Keratinocyte (primary cell): ENCODE data around the gene SDF2. TPM values are rescaled to one million over a fixed set of nuclear protein-coding genes. Genes with fewer than 3 reads are reported as not detected.

ENCODE experiments used
- DNase-seq: peaks from one replicate; pipeline ENCODE4 v3.0.0-alpha.2; 2011; ENCODE audit warnings: low read depth, missing footprints, low spot score
- FAIRE-seq: peaks from 2 replicates; lab custom pipeline; 2011; peaks lifted over from hg19 to GRCh38; lab: Jason Lieb, UNC
- H2AFZ ChIP-seq: 2 replicates; pipeline ENCODE4 v1.6.0; 2012; ENCODE audit warnings: low read length, control low read depth, inconsistent platforms; ENCODE audit not compliant: control insufficient read depth
- H3K27ac ChIP-seq: 2 replicates; pipeline ENCODE4 v1.5.1; 2011; ENCODE audit warnings: low read length; ENCODE audit not compliant: control insufficient read depth, insufficient read depth
- H3K27me3 ChIP-seq: 3 replicates; pipeline ENCODE4 v1.6.0; 2011; ENCODE audit warnings: low read length; ENCODE audit not compliant: control insufficient read depth, insufficient read depth; ENCODE audit errors: extremely low read depth
- H3K36me3 ChIP-seq, 2 experiments: 2 replicates in 1 of 2; 3 replicates in 1 of 2; pipeline ENCODE4 v1.5.1; 2011; ENCODE audit warnings: low read length in 2 of 2, mild to moderate bottlenecking in 1 of 2; ENCODE audit not compliant: control insufficient read depth in 2 of 2, insufficient read depth in 2 of 2; ENCODE audit errors: extremely low read depth in 1 of 2
- H3K4me1 ChIP-seq: 3 replicates; pipeline ENCODE4 v1.5.1; 2011; ENCODE audit warnings: low read length; ENCODE audit not compliant: control insufficient read depth, insufficient read depth; ENCODE audit errors: extremely low read depth
- H3K4me2 ChIP-seq: 3 replicates; pipeline ENCODE4 v1.6.0; 2011; ENCODE audit warnings: low read depth, low read length; ENCODE audit not compliant: control insufficient read depth, insufficient read depth; ENCODE audit errors: extremely low read depth
- H3K4me3 ChIP-seq, 3 experiments: fragments of 200-600 bp in 1 of 3; sonication (generic) in 1 of 3; 2 replicates in 2 of 3; 3 replicates in 1 of 3; pipeline ENCODE4 v1.5.1; 2011 to 2016; ENCODE audit warnings: low read length in 3 of 3, mild to moderate bottlenecking in 3 of 3, control low read depth in 2 of 3, inconsistent platforms in 1 of 3, low read depth in 1 of 3, mixed read lengths in 1 of 3, mixed run types in 1 of 3, moderate library complexity in 1 of 3; ENCODE audit not compliant: control insufficient read depth in 2 of 3, insufficient read depth in 2 of 3; ENCODE audit errors: extremely low read depth in 1 of 3
- H3K79me2 ChIP-seq: 2 replicates; pipeline ENCODE4 v1.6.0; 2012; ENCODE audit warnings: low read length; ENCODE audit not compliant: control insufficient read depth, insufficient read depth
- H3K9ac ChIP-seq: 3 replicates; pipeline ENCODE4 v1.6.0; 2011; ENCODE audit warnings: low read length; ENCODE audit not compliant: control insufficient read depth, insufficient read depth; ENCODE audit errors: extremely low read depth
- H3K9me1 ChIP-seq: 3 replicates; pipeline ENCODE4 v1.6.0; 2011; ENCODE audit warnings: low read length; ENCODE audit not compliant: control insufficient read depth, insufficient read depth; ENCODE audit errors: extremely low read depth
- H3K9me3 ChIP-seq: 2 replicates; pipeline ENCODE4 v1.5.1; 2012; ENCODE audit warnings: low read depth, low read length; ENCODE audit not compliant: control insufficient read depth
- H4K20me1 ChIP-seq: 3 replicates; pipeline ENCODE4 v1.6.0; 2011; ENCODE audit warnings: low read length; ENCODE audit not compliant: control insufficient read depth, insufficient read depth; ENCODE audit errors: extremely low read depth
- CTCF ChIP-seq, 3 experiments: IDR thresholded peaks in 1 of 3; conservative IDR thresholded peaks in 1 of 3; optimal IDR thresholded peaks in 1 of 3; 2 replicates in 2 of 3; 3 replicates in 1 of 3; pipeline versions ENCODE3 to v1.5.1; 2011; ENCODE audit warnings: low read length in 3 of 3, mild to moderate bottlenecking in 3 of 3, moderate library complexity in 2 of 3, control low read depth in 1 of 3, inconsistent platforms in 1 of 3; ENCODE audit not compliant: insufficient read depth in 2 of 3; ENCODE audit errors: extremely low read depth in 1 of 3
- EZH2 ChIP-seq: IDR thresholded peaks from one replicate; pipeline ENCODE4 v1.6.1; 2012; ENCODE audit warnings: inconsistent platforms, mild to moderate bottlenecking, low read length, moderate library complexity
- dilution Hi-C: fragments of 300-500 bp; cut with MboI; formaldehyde crosslinking; loops from one replicate; pipeline ENCODE4 v1.7.0; 2020; ENCODE audit warnings: low sequenced_read_pairs; ENCODE audit not compliant: extremely low pct_ligation_motif_present
- polyA plus RNA-seq, 5 experiments: library from polyadenylated mRNA; depleted of rRNA in 3 of 5; stranded (reverse) in 3 of 5; stranded (forward) in 1 of 5; unstranded in 1 of 5; fragments of >200 nt; gene quantifications; 1 replicate in 1 of 5; 2 replicates in 3 of 5; 3 replicates in 1 of 5; pipeline versions ENCODE4 v1.2.1 to v1.2.3, GENCODE V29; 2011 to 2012; ENCODE audit warnings: missing spikeins in 2 of 5, low read depth in 1 of 5, low replicate concordance in 1 of 5

Gene SDF2
- polyA plus RNA-seq, 1 donor (not counting 4 experiments of a cell fraction or from before 2014, with no cell fraction given), result 61.5 TPM

GRCh38 chr17:28669918-28670317 lies 8.2 kb upstream of the SDF2 start:
- Histone ChIP-seq H3K27me3 (no peaks in the 10 kb centered on the region), H3K27ac (no peak overlapping the region), H4K20me1 (peaks cover 8% of the 10 kb centered on the region), H3K4me3 (no peak overlapping the region), H3K9me1 (peaks cover 3% of the 10 kb centered on the region), H3K4me2 (no peak overlapping the region), H3K9me3 (no peaks in the 10 kb centered on the region), H3K36me3 (peaks cover 28 to 31% of the 10 kb centered on the region in 2 experiments), H3K9ac (no peak overlapping the region), H3K4me1 (peaks cover 11% of the 10 kb centered on the region), H2AFZ (no peak overlapping the region), H3K79me2 (peaks cover 42% of the 10 kb centered on the region)
- no peak for TF ChIP-seq CTCF (optimal IDR thresholded peaks at IDR 0.05 in 1 of 3, IDR thresholded peaks at IDR 0.05 in 1 of 3, conservative IDR thresholded peaks at IDR 0.05 in 1 of 3; ENCODE audit: extremely low read depth in 1 of 3, insufficient read depth in 2 of 3, low read length in 3 of 3)
- no peak for TF ChIP-seq EZH2
- DNase-seq, result no peak
- FAIRE-seq, result no peak
- dilution Hi-C loops, result no loop called here

- no peak overlapping the region for H2AFZ ChIP-seq
- FAIRE-seq (no peak), DNase-seq (no peak)
- H3K9me1 ChIP-seq, result peaks cover 3% of the 10 kb centered on the region
- peaks cover 17% of the 10 kb centered on the region for H3K4me1 ChIP-seq
- H4K20me1 ChIP-seq, result peaks cover 8% of the 10 kb centered on the region
- no peaks in the 10 kb centered on the region for H3K27me3 ChIP-seq
- H3K4me2 ChIP-seq, result peak overlapping the region; percentile 12
- dilution Hi-C loops, result no loop called here
- H3K4me3 ChIP-seq, result no peak overlapping the region
- H3K9ac ChIP-seq, result no peak overlapping the region
- peaks cover 62% of the 10 kb centered on the region for H3K79me2 ChIP-seq
- H3K9me3 ChIP-seq, result no peaks in the 10 kb centered on the region
- no peak overlapping the region for H3K27ac ChIP-seq
- H3K36me3 ChIP-seq, result peaks cover 13 to 15% of the 10 kb centered on the region in 2 experiments
- TF ChIP-seq EZH2 (no peak), CTCF (optimal IDR thresholded peaks at IDR 0.05 in 1 of 3, IDR thresholded peaks at IDR 0.05 in 1 of 3, conservative IDR thresholded peaks at IDR 0.05 in 1 of 3; ENCODE audit: extremely low read depth in 1 of 3, insufficient read depth in 2 of 3, low read length in 3 of 3) (no peak)
Observed at GRCh38 chr17:28667870-28668269, 6.2 kb upstream of the SDF2 start.
